HG02938 (cell line): ENCODE data around the gene FCER1G.

Experiments
- ATAC-seq: cut with Tn5 transposase; IDR thresholded peaks from one replicate; pipeline ENCODE4 v1.9.1; 2021; ENCODE audit warnings: mild to moderate bottlenecking, moderate library complexity; ENCODE audit not compliant: unreplicated experiment

FCER1G gene

DNA sequence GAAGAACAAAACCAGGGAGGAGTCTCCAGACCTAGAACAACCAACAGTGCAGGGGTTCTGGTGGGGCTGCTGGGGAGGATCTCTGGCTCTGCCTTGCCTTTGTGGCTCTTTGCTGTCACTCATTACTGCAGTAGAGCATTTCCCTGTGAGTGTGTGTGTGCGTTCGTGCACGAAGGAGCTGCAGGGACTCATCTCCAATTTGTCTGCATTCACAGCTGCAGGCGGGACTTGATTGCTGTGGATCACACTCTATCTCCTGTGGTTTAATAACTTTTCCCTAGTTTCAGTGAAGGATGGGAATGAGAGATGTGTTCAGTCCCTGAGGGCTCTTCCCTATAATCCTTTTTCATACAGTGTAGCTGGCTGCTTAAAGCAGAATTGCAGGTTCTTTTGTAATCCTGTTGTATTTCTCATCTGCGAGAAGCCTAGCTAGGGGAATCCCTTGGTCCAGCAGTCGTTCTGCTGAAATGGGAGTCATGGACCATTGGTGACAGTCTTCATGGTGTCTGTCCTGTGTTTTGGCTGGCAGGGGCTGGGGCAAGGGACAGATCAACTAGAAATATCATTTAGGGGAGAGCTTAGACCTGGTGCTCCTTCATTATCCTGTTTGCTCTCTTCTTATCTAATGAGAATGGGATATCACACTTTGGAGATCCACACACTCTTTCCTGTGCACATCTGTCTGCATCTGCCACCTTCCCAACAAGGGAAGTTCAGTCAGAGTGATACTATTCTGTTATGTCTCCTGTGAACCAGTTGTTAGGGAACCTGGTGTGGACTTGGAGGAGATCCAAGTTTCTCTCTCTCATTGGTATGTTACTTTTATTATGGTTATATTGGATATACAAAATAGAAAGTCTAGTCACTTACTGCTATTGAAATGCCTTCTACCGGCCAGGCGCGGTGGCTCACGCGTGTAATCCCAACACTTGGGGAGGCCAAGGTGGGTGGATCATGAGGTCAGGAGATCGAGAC lies 46.5 kb downstream of the FCER1G start:
- no peak for ATAC-seq

- ATAC-seq, result no peak
Measured at GRCh38 chr1:161265305-161265704, 50.2 kb downstream of the FCER1G start.

- ATAC-seq, result no peak
Measured at GRCh38 chr1:161266202-161266601, 51.1 kb downstream of the FCER1G start.

GRCh38 chr1:161266836-161267235 lies 51.7 kb downstream of the FCER1G start:
- no peak for ATAC-seq

DNA sequence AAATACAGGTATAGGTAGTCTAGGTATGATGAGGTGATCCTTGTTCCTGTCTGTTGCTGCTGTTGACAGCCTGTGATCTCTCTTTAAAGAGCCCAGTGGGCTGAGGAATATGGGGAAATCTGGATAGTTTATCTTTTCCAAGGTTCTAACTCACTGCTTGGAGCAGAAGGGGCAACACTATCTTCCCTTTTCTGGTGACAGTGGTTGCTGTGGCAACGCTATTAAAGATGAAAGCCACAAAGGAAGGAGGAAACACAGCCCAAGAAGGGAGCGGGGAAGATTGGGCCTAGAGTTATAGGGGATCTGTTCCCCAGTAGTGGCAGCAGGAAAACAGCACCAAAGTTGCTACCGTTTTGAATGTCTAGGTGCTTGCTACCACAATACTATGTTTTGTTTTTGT lies 52.2 kb downstream of the FCER1G start:
- no peak for ATAC-seq
